Measurements from ENCODE around the gene NACC1. TPM values are rescaled to one million over a fixed set of nuclear protein-coding genes. Genes with fewer than 3 reads are reported as not detected.

Gene NACC1
- total RNA-seq, 1 donor from 2014 or later: 34.7 TPM

- Mint-ChIP-seq H3K36me3 (no peaks in the 10 kb centered on the region), H3K4me1 (peaks cover 32% of the 10 kb centered on the region), H3K9me3 (no peaks in the 10 kb centered on the region), H3K27ac (no peak overlapping the region), H3K4me3 (no peak overlapping the region), H3K27me3 (ENCODE audit: insufficient read depth, low read depth) (peaks cover 36% of the 10 kb centered on the region)
- no peak overlapping the region for H2AFZ ChIP-seq (replicated peaks)
- H3K4me3 ChIP-seq: no peak overlapping the region
- H3K79me2 ChIP-seq (ENCODE audit: low read depth): no peaks in the 10 kb centered on the region
- no peak overlapping the region for H3K9ac ChIP-seq
- no peaks in the 10 kb centered on the region for H3K9me3 ChIP-seq (ENCODE audit: low read depth)
- no peak for DNase-seq (ENCODE audit: low spot score)
- H4K20me1 ChIP-seq (ENCODE audit: low read depth): no peaks in the 10 kb centered on the region
- TF ChIP-seq EZH2phosphoT487 (IDR thresholded peaks at IDR 0.05): no peak
- no peak for TF ChIP-seq EZH2 (IDR thresholded peaks at IDR 0.05)
- TF ChIP-seq CTCF (IDR thresholded peaks at IDR 0.05): no peak
- no peak overlapping the region for H3K27ac ChIP-seq
- peaks cover 8% of the 10 kb centered on the region for H3F3A ChIP-seq (ENCODE audit: low read depth)
- H3K27me3 ChIP-seq: peaks cover 52% of the 10 kb centered on the region
- H3K4me2 ChIP-seq: no peak overlapping the region
- H3K4me1 ChIP-seq: peaks cover 28% of the 10 kb centered on the region
- H3K36me3 ChIP-seq: no peaks in the 10 kb centered on the region
Observed at GRCh38 chr19:13089857-13090507, 28.1 kb upstream of the NACC1 start.

DNA sequence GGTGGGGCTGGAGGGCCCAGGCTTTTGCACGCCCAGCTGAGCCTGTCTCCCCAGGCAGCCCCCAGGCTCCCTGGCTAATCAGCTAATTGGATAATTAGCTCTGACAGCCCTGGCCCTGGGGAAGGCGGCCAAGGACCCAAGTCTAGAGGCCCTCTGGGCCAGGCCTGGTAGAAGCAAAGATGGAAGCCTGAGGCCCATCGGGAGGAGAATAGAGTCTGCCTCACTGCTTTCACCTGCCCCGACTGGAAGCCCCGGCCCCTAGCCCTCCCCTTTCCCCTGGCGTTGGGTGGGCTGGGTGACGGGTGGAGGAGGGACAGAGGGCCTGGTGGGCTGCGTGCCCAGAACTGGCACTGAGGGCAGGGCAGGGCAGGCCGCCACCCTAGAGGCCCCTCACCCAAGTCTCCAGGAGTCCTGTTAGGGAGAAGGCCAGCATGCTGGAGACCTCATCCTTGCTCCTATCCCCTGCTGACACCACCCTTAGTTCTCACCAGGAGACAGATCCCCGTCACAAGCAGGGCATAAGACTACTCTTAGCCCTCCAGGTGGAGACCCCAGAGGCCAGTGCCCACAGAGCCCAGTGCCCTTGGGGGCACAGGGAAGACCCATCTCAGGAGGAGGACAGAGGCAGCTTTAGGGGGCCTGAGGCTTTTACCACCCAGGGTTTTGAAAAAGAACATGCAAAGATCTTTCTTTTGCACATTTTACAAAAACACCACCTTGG lies 27.4 kb upstream of the NACC1 start:
- DNase-seq (ENCODE audit: low spot score): no peak
- no peaks in the 10 kb centered on the region for H4K20me1 ChIP-seq (ENCODE audit: low read depth)
- H3K27me3 ChIP-seq: peaks cover 58% of the 10 kb centered on the region
- H3K4me1 ChIP-seq: peaks cover 35% of the 10 kb centered on the region
- no peak overlapping the region for H3K4me3 ChIP-seq
- H3K4me3 Mint-ChIP-seq: no peak overlapping the region
- no peaks in the 10 kb centered on the region for H3K9me3 Mint-ChIP-seq
- H3F3A ChIP-seq (ENCODE audit: low read depth): peaks cover 15% of the 10 kb centered on the region
- no peak overlapping the region for H3K27ac ChIP-seq
- no peaks in the 10 kb centered on the region for H3K36me3 Mint-ChIP-seq
- no peaks in the 10 kb centered on the region for H3K79me2 ChIP-seq (ENCODE audit: low read depth)
- H3K9ac ChIP-seq: no peak overlapping the region
- no peaks in the 10 kb centered on the region for H3K9me3 ChIP-seq (ENCODE audit: low read depth)
- H3K4me1 Mint-ChIP-seq: peaks cover 32% of the 10 kb centered on the region
- no peak overlapping the region for H3K4me2 ChIP-seq
- H3K36me3 ChIP-seq: no peaks in the 10 kb centered on the region
- H2AFZ ChIP-seq (replicated peaks): no peak overlapping the region
- no peak overlapping the region for H3K27ac Mint-ChIP-seq
- H3K27me3 Mint-ChIP-seq (ENCODE audit: insufficient read depth, low read depth): peaks cover 34% of the 10 kb centered on the region
- no peak for TF ChIP-seq EZH2 (IDR thresholded peaks at IDR 0.05)
- no peak for TF ChIP-seq EZH2phosphoT487 (IDR thresholded peaks at IDR 0.05)
- no peak for TF ChIP-seq CTCF (IDR thresholded peaks at IDR 0.05)

DNA sequence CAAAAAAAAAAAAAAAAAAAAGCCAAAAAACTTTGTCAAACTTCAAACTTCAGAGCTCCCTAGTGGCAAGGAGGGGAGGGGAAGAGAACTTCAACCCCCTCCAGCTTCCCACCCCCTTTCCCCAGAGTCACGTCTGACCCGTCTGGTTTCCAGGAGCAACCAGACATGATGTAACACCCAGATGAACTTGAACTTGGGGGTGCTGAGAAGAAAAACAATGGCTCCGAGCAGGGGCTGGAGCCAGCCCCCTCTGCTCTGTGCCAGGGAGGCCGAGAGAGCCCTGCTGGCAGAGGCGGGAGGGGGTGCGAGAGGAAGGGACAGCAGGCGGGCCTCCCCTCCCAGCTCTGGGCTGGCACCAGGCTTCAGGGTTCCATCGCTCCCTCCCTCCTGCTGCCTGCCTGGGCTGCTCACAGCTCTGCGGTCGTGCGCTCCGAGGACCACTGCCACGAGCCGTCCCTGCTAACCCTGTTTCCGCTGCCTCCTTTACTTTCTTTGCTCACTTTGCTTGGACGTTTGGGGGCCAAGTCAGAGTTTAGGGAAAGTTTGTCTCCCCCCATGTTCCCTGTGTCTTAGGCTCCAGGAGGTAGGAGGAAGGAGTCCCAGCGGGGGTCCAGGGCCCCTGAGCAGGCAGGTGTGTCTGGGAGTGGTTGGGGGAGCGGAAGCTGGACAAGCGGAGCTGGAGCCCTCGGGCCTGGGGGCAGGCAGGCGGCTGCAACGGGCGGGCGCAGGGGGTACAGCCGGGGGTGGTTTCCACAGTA lies 26.5 kb upstream of the NACC1 start:
- peaks cover 24% of the 10 kb centered on the region for H3F3A ChIP-seq (ENCODE audit: low read depth)
- Mint-ChIP-seq H3K4me1 (peaks cover 36% of the 10 kb centered on the region), H3K4me3 (peak overlapping the region; percentile 65), H3K36me3 (no peaks in the 10 kb centered on the region), H3K27me3 (ENCODE audit: insufficient read depth, low read depth) (peaks cover 37% of the 10 kb centered on the region), H3K9me3 (no peaks in the 10 kb centered on the region), H3K27ac (peak overlapping the region; percentile 72)
- no peak overlapping the region for H3K9ac ChIP-seq
- TF ChIP-seq EZH2phosphoT487 (IDR thresholded peaks at IDR 0.05) (no peak), EZH2 (IDR thresholded peaks at IDR 0.05) (peak; percentile 43)
- H3K27me3 ChIP-seq: peaks cover 68% of the 10 kb centered on the region
- H3K4me2 ChIP-seq: peak overlapping the region; percentile 58
- no peak overlapping the region for H2AFZ ChIP-seq (replicated peaks)
- H3K4me3 ChIP-seq: no peak overlapping the region
- H3K4me1 ChIP-seq: peaks cover 36% of the 10 kb centered on the region
- peaks cover 3% of the 10 kb centered on the region for H4K20me1 ChIP-seq (ENCODE audit: low read depth)
- peak; percentile 59 for DNase-seq (ENCODE audit: low spot score)
- H3K79me2 ChIP-seq (ENCODE audit: low read depth): no peaks in the 10 kb centered on the region
- H3K9me3 ChIP-seq (ENCODE audit: low read depth): no peaks in the 10 kb centered on the region
- H3K36me3 ChIP-seq: no peaks in the 10 kb centered on the region
- H3K27ac ChIP-seq: no peak overlapping the region

Measured in neural progenitor cell (in vitro differentiated cells).